Smooth muscle cell (in vitro differentiated cells): Measurements from ENCODE around the gene NRXN3. TPM values are rescaled to one million over a fixed set of nuclear protein-coding genes. Genes with fewer than 3 reads are reported as not detected.

Source experiments
- DNase-seq: peaks from one replicate; lab custom pipeline; 2025; ENCODE audit not compliant: unreplicated experiment; lab: John Stamatoyannopoulos, UW
- H2AFZ ChIP-seq: fragments of 200-600 bp; sonication (generic); 2 replicates; pipeline ENCODE4 v1.6.0; 2016; ENCODE audit warnings: antibody characterized with exemption, low read depth, mild to moderate bottlenecking
- H3F3A ChIP-seq: fragments of 200-600 bp; sonication (generic); 2 replicates; pipeline ENCODE4 v1.6.0; 2017; ENCODE audit warnings: antibody characterized with exemption, low read depth
- H3K27ac ChIP-seq: fragments of 200-600 bp; sonication (generic); 2 replicates; pipeline ENCODE4 v1.5.1; 2016; ENCODE audit warnings: low read depth, mild to moderate bottlenecking
- H3K27me3 ChIP-seq: fragments of 200-600 bp; sonication (generic); 2 replicates; pipeline ENCODE4 v1.6.1; 2016; ENCODE audit warnings: low read depth, mild to moderate bottlenecking
- H3K36me3 ChIP-seq: fragments of 200-600 bp; sonication (generic); 2 replicates; pipeline ENCODE4 v1.5.1; 2016; ENCODE audit warnings: low read depth
- H3K4me1 ChIP-seq: fragments of 200-600 bp; sonication (generic); 2 replicates; pipeline ENCODE4 v1.5.1; 2016; ENCODE audit warnings: low read depth
- H3K4me2 ChIP-seq: fragments of 200-600 bp; sonication (generic); 2 replicates; pipeline ENCODE4 v1.6.0; 2016; ENCODE audit warnings: mild to moderate bottlenecking
- H3K4me3 ChIP-seq: fragments of 200-600 bp; sonication (generic); 2 replicates; pipeline ENCODE4 v1.5.1; 2016; ENCODE audit warnings: mild to moderate bottlenecking
- H3K79me2 ChIP-seq: fragments of 200-600 bp; sonication (generic); 2 replicates; pipeline ENCODE4 v1.6.0; 2016; ENCODE audit warnings: low read depth, mild to moderate bottlenecking
- H3K9ac ChIP-seq: fragments of 200-600 bp; sonication (generic); 2 replicates; pipeline ENCODE4 v1.6.0; 2016; ENCODE audit warnings: low read depth
- H3K9me3 ChIP-seq: fragments of 200-600 bp; sonication (generic); replicated peaks from 2 replicates; pipeline ENCODE4 v1.5.1; 2016; ENCODE audit warnings: low read depth
- H4K20me1 ChIP-seq: fragments of 200-600 bp; sonication (generic); 2 replicates; pipeline ENCODE4 v1.6.0; 2016; ENCODE audit warnings: low read depth
- WGBS: methylation state at CpG from one replicate; pipeline ENCODE4 v1.1.7; 2016; ENCODE audit warnings: low lambda C conversion rate; 5-methylcytosine and 5-hydroxymethylcytosine counted together
- polyA plus RNA-seq: library from polyadenylated mRNA; unstranded; fragments of >200 nt; fragmentation: Nextera tagmentation; extraction: Ambion mirVana; gene quantifications from 2 replicates; pipeline ENCODE4 v1.2.1, GENCODE V29; 2016
- total RNA-seq: library from RNA; depleted of rRNA; stranded (reverse); fragments of >200 nt; gene quantifications from 2 replicates; pipeline ENCODE4 v1.2.3, GENCODE V29; 2014
- TF ChIP-seq, protein P1 (sequence below): fragments of 200-600 bp; sonication (generic); IDR thresholded peaks from 2 replicates; pipeline ENCODE4 v1.5.1; 2017; ENCODE audit warnings: borderline replicate concordance, mild to moderate bottlenecking, antibody characterized with exemption; ENCODE audit not compliant: insufficient read depth, poor library complexity, severe bottlenecking

Gene NRXN3
- total and polyA plus RNA-seq, 2 experiments from 2014 or later = 1.2 to 7.0 TPM

DNA sequence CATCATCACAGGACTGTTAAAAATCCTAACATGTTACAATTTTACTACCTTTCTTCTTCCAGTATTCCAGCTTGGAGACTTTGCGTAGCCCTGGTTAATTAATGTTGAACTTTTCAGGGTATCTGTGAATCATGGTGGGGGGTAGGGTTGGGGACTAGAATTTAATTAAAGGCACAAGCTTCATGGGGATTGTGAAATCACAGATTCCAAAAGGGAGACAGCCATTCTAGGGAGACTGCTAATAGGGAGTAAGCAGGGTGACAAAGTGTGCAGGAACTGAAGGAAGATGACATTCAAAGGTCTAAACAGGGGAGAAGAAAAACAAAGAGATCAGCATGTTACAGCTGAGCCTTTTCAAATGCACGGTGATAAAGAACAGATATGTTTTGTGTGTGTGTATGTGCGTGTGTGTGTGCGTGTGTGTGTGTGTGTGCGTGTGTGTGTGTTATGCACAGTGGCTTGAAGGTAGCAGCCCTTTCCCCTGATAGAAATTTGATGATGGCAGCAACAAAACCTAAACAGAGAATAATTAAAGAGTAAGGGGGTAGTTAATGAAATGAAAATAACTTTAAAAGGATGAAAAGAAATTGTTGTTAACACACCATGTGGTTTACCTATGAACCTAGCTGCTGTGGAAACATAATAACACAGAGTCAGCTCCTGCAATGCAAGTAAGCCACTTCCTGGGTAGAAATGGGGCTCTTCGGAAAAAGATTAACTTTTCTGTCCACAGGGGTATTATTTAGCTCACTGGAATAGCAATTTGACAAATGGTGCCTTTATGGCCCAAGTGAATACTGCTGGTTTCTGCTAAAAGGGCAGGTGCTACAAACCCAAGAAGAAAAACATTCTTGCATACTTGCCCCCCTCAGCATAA is 1459.5 kb downstream of the NRXN3 start:
- H3K4me2 ChIP-seq = no peak overlapping the region
- no peaks in the 10 kb centered on the region for H3K27me3 ChIP-seq
- H3K4me3 ChIP-seq = no peak overlapping the region
- H3K4me1 ChIP-seq = peaks cover 6% of the 10 kb centered on the region
- peak overlapping the region; percentile 27 for H3K27ac ChIP-seq
- H3K9me3 ChIP-seq = no peaks in the 10 kb centered on the region
- no peaks in the 10 kb centered on the region for H3K79me2 ChIP-seq
- H3K36me3 ChIP-seq = no peaks in the 10 kb centered on the region
- H4K20me1 ChIP-seq = no peaks in the 10 kb centered on the region
- TF ChIP-seq, protein P1, sequence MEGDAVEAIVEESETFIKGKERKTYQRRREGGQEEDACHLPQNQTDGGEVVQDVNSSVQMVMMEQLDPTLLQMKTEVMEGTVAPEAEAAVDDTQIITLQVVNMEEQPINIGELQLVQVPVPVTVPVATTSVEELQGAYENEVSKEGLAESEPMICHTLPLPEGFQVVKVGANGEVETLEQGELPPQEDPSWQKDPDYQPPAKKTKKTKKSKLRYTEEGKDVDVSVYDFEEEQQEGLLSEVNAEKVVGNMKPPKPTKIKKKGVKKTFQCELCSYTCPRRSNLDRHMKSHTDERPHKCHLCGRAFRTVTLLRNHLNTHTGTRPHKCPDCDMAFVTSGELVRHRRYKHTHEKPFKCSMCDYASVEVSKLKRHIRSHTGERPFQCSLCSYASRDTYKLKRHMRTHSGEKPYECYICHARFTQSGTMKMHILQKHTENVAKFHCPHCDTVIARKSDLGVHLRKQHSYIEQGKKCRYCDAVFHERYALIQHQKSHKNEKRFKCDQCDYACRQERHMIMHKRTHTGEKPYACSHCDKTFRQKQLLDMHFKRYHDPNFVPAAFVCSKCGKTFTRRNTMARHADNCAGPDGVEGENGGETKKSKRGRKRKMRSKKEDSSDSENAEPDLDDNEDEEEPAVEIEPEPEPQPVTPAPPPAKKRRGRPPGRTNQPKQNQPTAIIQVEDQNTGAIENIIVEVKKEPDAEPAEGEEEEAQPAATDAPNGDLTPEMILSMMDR = no peak
- H3F3A ChIP-seq = no peaks in the 10 kb centered on the region
- H3K9ac ChIP-seq = no peak overlapping the region
- 83% methylated on average over 6 of the region's 6 CpGs for WGBS
- no peak overlapping the region for H2AFZ ChIP-seq
- no peak for DNase-seq

DNA sequence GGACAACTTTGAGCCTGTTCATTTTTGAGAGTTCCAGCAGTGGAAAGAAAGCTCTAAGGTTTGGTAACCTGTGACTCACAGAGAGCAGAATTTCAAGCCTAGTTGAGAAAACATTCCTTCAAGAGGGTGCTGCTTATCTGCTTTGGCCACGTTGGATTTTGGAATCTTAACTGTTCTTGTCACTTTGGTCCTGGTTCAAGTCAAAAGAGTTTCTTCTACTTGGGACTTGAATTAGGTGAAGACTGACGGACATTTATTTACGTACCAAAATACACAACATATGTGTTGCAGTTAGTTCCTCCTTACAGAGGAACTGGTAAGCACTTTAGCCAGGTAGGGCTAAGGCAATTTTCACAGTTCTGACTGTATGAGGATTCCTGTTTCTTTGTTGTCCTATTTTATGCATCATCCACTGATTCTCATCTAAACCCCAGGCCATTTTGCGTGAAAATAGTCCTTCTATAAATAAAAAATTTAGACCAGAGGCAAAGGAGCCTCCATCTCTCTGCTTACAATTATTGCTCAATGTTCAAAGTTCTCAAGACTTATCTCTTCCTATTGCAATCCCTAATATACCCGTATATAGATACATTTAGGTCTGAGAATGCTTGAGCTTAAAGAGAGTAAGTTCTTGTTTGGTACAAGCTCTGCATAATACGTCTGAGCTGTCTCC is 1460.3 kb downstream of the NRXN3 start:
- 60% methylated on average over 6 of the region's 6 CpGs for WGBS
- H3K27me3 ChIP-seq = no peaks in the 10 kb centered on the region
- H3K36me3 ChIP-seq = no peaks in the 10 kb centered on the region
- H3K79me2 ChIP-seq = no peaks in the 10 kb centered on the region
- no peak for DNase-seq
- H3K27ac ChIP-seq = no peak overlapping the region
- H3K4me3 ChIP-seq = no peak overlapping the region
- H3K4me2 ChIP-seq = no peak overlapping the region
- H2AFZ ChIP-seq = no peak overlapping the region
- no peaks in the 10 kb centered on the region for H4K20me1 ChIP-seq
- H3K9ac ChIP-seq = no peak overlapping the region
- H3K9me3 ChIP-seq = no peaks in the 10 kb centered on the region
- TF ChIP-seq, protein P1 = no peak
- peaks cover 6% of the 10 kb centered on the region for H3K4me1 ChIP-seq
- H3F3A ChIP-seq = no peaks in the 10 kb centered on the region

DNA sequence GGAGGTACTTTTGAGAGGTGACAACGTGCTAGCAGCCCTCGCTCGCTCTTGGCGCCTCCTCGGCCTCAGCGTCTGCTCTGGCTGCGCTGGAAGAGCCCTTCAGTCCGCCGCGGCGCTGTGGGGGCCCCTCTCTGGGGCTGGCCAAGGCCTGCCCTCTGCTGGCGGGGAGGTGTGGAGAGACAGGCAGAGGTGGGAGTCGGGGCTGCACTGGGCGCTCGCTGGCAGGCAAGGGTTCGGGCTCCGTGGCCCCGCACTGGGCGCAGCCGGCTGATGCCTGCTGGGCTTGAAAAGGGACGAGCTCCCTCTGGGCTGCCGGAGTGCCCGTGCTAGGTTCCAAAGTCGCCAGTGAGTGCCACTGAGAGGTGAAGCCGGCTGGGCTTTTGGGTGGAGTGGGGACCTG is 1461.1 kb downstream of the NRXN3 start:
- Histone ChIP-seq H3K4me2 (no peak overlapping the region), H3K27ac (no peak overlapping the region), H3K9me3 (no peaks in the 10 kb centered on the region), H3K4me3 (no peak overlapping the region), H3K27me3 (no peaks in the 10 kb centered on the region), H3K36me3 (no peaks in the 10 kb centered on the region), H4K20me1 (no peaks in the 10 kb centered on the region), H3K4me1 (peaks cover 6% of the 10 kb centered on the region), H2AFZ (no peak overlapping the region), H3K9ac (no peak overlapping the region), H3F3A (no peaks in the 10 kb centered on the region), H3K79me2 (no peaks in the 10 kb centered on the region)
- no peak for DNase-seq
- 91% methylated on average over 25 of the region's 25 CpGs for WGBS
- TF ChIP-seq, protein P1 = no peak
